AG09309 (cell line): ENCODE results near the gene CYTH1.

Source experiments
- DNase-seq: peaks from one replicate; pipeline ENCODE4 v3.0.0-alpha.2; 2010; ENCODE audit warnings: low read depth
- H3K4me3 ChIP-seq: 2 replicates; pipeline ENCODE4 v1.5.1; 2011; ENCODE audit warnings: mild to moderate bottlenecking, low read depth, low read length, moderate library complexity; ENCODE audit not compliant: control insufficient read depth
- CTCF ChIP-seq: IDR thresholded peaks from 2 replicates; pipeline ENCODE4 v1.5.1; 2011; ENCODE audit warnings: mild to moderate bottlenecking, low read depth, low read length, inconsistent platforms; ENCODE audit not compliant: insufficient read depth, control insufficient read depth; ENCODE audit errors: missing control alignments

CYTH1 gene

GRCh38 chr17:78722246-78722761, 59.8 kb downstream of the CYTH1 start:
- no peak for DNase-seq
- TF ChIP-seq CTCF: no peak
- H3K4me3 ChIP-seq: no peak overlapping the region

GRCh38 chr17:78719630-78720298, 62.3 kb downstream of the CYTH1 start:
- DNase-seq: no peak
- TF ChIP-seq CTCF: no peak
- no peak overlapping the region for H3K4me3 ChIP-seq

- TF ChIP-seq CTCF: no peak
- no peak for DNase-seq
- H3K4me3 ChIP-seq: no peak overlapping the region
Observed at GRCh38 chr17:78718575-78719208, 63.4 kb downstream of the CYTH1 start.

GRCh38 chr17:78717431-78717980, 64.6 kb downstream of the CYTH1 start:
- H3K4me3 ChIP-seq: peak overlapping the region; percentile 42
- no peak for TF ChIP-seq CTCF
- no peak for DNase-seq

GRCh38 chr17:78716814-78717393, 65.2 kb downstream of the CYTH1 start:
- no peak for DNase-seq

More at GRCh38 chr17:78716814-78717393, 65.2 kb downstream of the CYTH1 start:
- peak overlapping the region; percentile 42 for H3K4me3 ChIP-seq
- TF ChIP-seq CTCF: no peak
